Bronchial epithelial cell (primary cell): ENCODE data around the gene ZNF485. TPM values are rescaled to one million over a fixed set of nuclear protein-coding genes. Genes with fewer than 3 reads are reported as not detected.
"Not testable (repeated sequence)": the region's sequence is repeated elsewhere in the genome, so short reads cannot be mapped to it uniquely, and the experiment has no call there.

Experiments
- DNase-seq: peaks from one replicate; pipeline ENCODE4 v3.0.0-alpha.2; 2010; ENCODE audit warnings: low read depth
- FAIRE-seq: peaks from 2 replicates; lab custom pipeline; 2011; peaks lifted over from hg19 to GRCh38; lab: Jason Lieb, UNC
- H3K27me3 ChIP-seq: 2 replicates; pipeline ENCODE4 v1.5.1; 2011; ENCODE audit warnings: low read length; ENCODE audit not compliant: control insufficient read depth, insufficient read depth
- H3K36me3 ChIP-seq: 2 replicates; pipeline ENCODE4 v1.5.1; 2011; ENCODE audit warnings: low read length; ENCODE audit not compliant: control insufficient read depth, insufficient read depth
- H3K4me3 ChIP-seq: 2 replicates; pipeline ENCODE4 v1.5.1; 2011; ENCODE audit warnings: mild to moderate bottlenecking, low read depth, low read length, control low read depth
- total RNA-seq: library from RNA; depleted of rRNA; stranded (reverse); fragments of >200 nt; gene quantifications from 2 replicates; pipeline ENCODE4 v1.2.1, GENCODE V29; 2014
- TF ChIP-seq, protein P1 (sequence below): IDR thresholded peaks from 2 replicates; pipeline ENCODE4 v1.5.1; 2011; ENCODE audit warnings: mild to moderate bottlenecking, moderate library complexity, low read length, control low read depth, inconsistent platforms; ENCODE audit not compliant: insufficient read depth, severe bottlenecking

Gene ZNF485
- total RNA-seq, 1 donor from 2014 or later, result 4.7 TPM

DNA sequence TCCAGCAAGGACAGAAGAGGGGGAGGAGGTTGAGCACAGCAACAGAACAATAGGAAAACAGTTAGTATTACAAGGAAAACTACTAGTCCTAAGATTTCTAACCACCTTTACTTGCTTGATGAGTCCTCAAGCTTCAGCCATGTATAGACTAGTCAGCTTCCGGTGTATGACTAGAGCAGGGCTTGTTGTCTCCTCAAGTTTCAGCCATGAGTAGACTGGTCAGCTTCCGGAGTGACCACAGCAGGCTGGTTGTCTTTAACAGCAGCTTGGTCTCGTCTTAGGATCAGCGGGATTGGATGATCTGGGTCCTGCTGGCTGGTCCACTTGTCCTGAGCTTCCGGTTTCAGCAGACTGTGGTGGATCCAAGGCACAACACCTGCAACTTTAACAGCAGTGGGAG, 21.2 kb upstream of the ZNF485 start:
- FAIRE-seq, result no peak
- TF ChIP-seq, protein P1, sequence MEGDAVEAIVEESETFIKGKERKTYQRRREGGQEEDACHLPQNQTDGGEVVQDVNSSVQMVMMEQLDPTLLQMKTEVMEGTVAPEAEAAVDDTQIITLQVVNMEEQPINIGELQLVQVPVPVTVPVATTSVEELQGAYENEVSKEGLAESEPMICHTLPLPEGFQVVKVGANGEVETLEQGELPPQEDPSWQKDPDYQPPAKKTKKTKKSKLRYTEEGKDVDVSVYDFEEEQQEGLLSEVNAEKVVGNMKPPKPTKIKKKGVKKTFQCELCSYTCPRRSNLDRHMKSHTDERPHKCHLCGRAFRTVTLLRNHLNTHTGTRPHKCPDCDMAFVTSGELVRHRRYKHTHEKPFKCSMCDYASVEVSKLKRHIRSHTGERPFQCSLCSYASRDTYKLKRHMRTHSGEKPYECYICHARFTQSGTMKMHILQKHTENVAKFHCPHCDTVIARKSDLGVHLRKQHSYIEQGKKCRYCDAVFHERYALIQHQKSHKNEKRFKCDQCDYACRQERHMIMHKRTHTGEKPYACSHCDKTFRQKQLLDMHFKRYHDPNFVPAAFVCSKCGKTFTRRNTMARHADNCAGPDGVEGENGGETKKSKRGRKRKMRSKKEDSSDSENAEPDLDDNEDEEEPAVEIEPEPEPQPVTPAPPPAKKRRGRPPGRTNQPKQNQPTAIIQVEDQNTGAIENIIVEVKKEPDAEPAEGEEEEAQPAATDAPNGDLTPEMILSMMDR, result no peak

DNA sequence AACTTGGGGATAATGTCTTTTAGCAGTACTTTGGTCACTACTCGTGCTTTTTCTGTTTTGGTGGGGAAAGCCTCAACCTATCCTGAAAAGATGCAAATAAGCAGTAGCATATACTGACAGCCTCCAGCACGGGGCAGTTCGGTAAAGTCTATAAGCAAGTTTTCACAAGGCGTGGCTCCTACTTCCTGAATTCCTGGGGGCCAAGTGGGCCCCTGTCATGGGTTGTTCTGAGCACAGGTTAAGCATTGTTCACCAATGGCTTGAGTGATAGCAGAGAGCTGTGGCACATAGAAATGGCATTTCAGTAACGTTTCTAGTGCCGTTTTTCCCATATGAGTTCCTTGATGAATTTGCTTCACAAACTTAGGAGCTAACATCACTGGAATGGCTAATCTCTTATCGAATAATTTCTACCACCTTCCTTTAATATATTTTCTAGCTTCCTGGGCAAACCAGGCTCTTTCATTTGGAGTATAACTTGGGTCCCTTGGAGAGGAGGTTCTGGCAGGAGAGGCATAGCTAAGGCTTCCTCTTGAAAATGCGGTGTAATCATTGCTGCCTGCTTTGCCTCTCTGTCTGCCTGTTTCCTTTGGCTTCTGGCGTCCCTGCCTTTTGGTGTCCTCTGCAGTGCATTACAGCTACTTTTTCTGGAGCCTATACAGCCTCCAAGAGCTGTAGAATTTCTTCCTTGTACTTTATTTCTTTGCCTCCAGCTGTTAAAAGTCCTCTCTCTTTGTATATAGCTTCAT, 20.1 kb upstream of the ZNF485 start:
- no peak for FAIRE-seq
- H3K4me3 ChIP-seq, result no peak overlapping the region
- TF ChIP-seq, protein P1, result no peak
- no peaks in the 10 kb centered on the region for H3K27me3 ChIP-seq
- no peaks in the 10 kb centered on the region for H3K36me3 ChIP-seq
- DNase-seq, result no peak

More for the DNA sequence above, 21.2 kb upstream of the ZNF485 start:
- no peaks in the 10 kb centered on the region for H3K36me3 ChIP-seq
- H3K4me3 ChIP-seq, result no peak overlapping the region
- H3K27me3 ChIP-seq, result no peaks in the 10 kb centered on the region
- DNase-seq, result no peak

DNA sequence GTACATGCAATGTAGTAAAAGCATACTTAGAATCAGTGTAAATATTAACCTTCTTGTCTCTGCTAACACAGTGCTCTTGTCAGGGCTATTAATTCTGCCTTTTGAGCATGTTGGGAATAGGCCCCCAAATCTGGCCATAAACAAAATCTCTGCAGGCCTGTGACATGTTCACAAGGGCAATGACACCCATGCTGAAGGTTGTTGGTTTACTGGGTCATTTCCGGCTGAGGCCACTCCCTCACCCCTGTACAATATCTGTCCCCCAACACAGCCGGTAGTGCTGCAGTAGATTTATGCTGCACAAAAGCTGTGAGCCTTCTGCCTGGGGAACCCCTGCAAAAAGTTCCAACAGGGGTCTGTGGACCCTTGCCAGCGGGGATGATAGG, 19.5 kb upstream of the ZNF485 start:
- not testable (repeated sequence) for FAIRE-seq, H3K4me3 ChIP-seq, DNase-seq, H3K27me3 ChIP-seq, H3K36me3 ChIP-seq

DNA sequence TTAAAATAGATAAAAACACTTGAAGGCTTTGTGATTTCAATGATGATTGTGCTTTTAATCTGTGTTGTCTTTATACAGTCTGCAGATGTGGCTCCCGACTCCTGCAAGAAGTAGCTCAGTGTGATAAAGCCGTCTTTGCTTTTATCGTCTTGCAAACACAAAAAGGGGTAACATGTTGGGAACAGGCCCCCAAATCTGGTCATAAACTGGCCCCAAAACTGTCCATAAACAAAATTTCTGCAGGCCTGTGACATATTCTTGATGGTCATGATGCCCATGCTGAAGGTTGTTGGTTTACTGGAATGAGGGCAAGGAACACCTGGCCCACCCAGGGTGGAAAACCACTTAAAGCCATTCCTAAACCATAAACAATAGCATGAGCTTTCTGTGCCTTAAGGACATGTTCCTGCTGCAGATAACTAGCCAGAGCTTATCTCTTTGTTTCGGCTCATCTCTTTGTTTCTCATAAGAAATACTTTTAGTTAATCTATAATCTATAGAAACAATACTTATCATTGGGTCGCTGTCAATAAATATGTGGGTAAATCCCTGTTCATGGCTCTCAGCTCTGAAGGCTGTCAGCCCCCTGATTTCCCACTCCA, 14.8 kb upstream of the ZNF485 start:
- TF ChIP-seq, protein P1, result no peak

DNA sequence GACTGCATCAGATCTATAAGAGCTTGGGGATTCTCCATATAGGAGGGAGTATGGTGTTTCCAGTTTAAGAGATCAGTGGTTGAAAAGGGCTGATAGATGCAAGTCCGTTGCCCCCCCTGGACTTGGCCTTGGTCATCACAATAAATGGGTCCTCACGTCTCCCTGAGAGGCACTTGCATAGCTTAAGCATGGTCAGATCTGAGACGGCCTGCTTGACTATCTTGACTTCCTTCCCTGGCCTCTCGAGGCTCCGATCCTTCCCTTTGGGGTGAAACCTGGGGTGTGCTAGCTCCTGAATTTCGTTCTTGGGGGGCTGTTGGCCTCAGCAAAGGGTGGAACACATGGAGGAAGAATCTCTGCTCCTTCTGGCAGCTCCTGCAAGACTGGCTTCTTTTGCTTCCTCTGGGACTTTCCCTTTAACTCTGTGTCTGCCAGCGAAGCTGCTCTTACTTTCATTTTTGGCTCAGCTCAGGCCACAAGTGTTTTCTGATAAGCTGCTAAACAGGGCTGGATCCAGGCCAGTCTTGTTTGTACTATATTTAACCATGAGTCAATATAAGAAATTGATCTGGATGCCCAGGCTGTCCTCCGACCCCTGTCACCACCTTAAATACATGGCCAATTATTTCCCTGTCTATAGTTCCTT, 11.2 kb upstream of the ZNF485 start:
- TF ChIP-seq, protein P1, result no peak
- no peaks in the 10 kb centered on the region for H3K36me3 ChIP-seq
- FAIRE-seq (no peak), DNase-seq (no peak)
- no peaks in the 10 kb centered on the region for H3K27me3 ChIP-seq
- H3K4me3 ChIP-seq, result no peak overlapping the region

More for the DNA sequence above, 14.8 kb upstream of the ZNF485 start:
- H3K27me3 ChIP-seq, result no peaks in the 10 kb centered on the region
- FAIRE-seq, result no peak
- DNase-seq, result no peak
- no peak overlapping the region for H3K4me3 ChIP-seq
- no peaks in the 10 kb centered on the region for H3K36me3 ChIP-seq

DNA sequence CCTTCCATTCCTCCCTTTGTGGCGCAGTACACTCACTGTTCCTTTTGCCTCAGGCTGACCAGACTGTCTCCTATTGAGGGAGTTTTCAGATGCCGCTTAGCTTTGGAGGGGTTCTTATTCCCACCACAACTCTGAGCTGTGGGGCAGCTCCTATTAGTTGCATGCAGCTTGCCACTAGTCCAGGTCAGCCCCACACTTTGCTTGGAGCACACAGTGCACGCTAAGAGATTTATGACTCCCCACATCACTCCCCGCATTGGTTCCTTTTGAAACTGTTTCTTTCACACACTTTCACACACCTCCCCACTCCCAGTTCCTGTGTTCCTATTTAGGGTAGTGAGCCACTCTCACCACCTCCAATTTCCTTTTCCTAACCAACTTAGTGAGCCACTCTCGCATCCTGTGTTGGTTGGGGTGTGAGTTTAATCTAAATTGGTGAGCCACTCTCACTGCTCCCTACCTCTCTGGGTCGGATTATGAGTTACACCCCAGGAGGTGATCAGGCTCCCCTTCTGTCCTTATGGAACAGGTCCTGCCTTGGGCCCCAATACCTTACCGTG, 10.4 kb upstream of the ZNF485 start:
- Histone ChIP-seq H3K4me3 (no peak overlapping the region), H3K27me3 (no peaks in the 10 kb centered on the region), H3K36me3 (no peaks in the 10 kb centered on the region)
- DNase-seq (no peak), FAIRE-seq (no peak)
- TF ChIP-seq, protein P1, result no peak
